Prostate gland (tissue), 2 donors: ENCODE results near the gene MRC1. TPM values are rescaled to one million over a fixed set of nuclear protein-coding genes. Genes with fewer than 3 reads are reported as not detected.

ENCODE experiments used
- DNase-seq: peaks from one replicate; pipeline ENCODE4 v3.0.0-alpha.2; 2019; ENCODE audit warnings: low spot score
- H3K27ac ChIP-seq, 2 donors: fragments of 200-600 bp; sonication (generic); 2 replicates each; pipeline ENCODE4 v1.5.1; 2017 to 2019
- H3K27me3 ChIP-seq: fragments of 200-600 bp; sonication (generic); replicated peaks from 2 replicates; pipeline ENCODE4 v1.5.1; 2019; ENCODE audit not compliant: insufficient read depth
- H3K36me3 ChIP-seq, 2 donors: fragments of 200-600 bp; sonication (generic); 1 replicate in 1 of 2; 2 replicates in 1 of 2; pipeline versions ENCODE4 v1.5.1 to v1.8.1; 2017 to 2019
- H3K4me1 ChIP-seq: fragments of 200-600 bp; sonication (generic); replicated peaks from 2 replicates; pipeline ENCODE4 v1.5.1; 2019
- H3K4me3 ChIP-seq, 2 donors: fragments of 200-600 bp; sonication (generic); 2 replicates each; pipeline ENCODE4 v1.5.1; 2017 to 2019
- H3K9me3 ChIP-seq: fragments of 200-600 bp; sonication (generic); 2 replicates; pipeline ENCODE4 v1.5.1; 2017
- POLR2A ChIP-seq: fragments of 450-650 bp; IDR thresholded peaks from one replicate; pipeline ENCODE4 v1.6.1; 2016; ENCODE audit warnings: antibody characterized with exemption, mild to moderate bottlenecking
- POLR2AphosphoS5 ChIP-seq: sonication (generic); formaldehyde crosslinking; IDR thresholded peaks from one replicate; pipeline ENCODE4 v1.6.1; 2017; ENCODE audit warnings: antibody characterized with exemption
- WGBS: methylation state at CpG from one replicate; pipeline ENCODE4 v1.1.5; 2018; 5-methylcytosine and 5-hydroxymethylcytosine counted together
- intact Hi-C: fragments of 100-400 bp; cut with DNase I; formaldehyde crosslinking; loops from one replicate; pipeline ENCODE4 v1.14.2; 2022
- total RNA-seq, 2 donors: library from RNA; depleted of rRNA; stranded (reverse); fragments of >200 nt; gene quantifications; one replicate each; pipeline ENCODE4 v1.1.0, GENCODE V29; 2016
- TF ChIP-seq, protein P1 (sequence below), 4 experiments: fragments of 200-600 bp in 2 of 4; fragments of 450-650 bp in 2 of 4; sonication (generic) in 2 of 4; IDR thresholded peaks; 1 replicate in 3 of 4; 2 replicates in 1 of 4; pipeline ENCODE4 v1.5.1; 2016 to 2019; ENCODE audit warnings: antibody characterized with exemption in 4 of 4, mild to moderate bottlenecking in 2 of 4, moderate library complexity in 2 of 4

Gene MRC1
- total RNA-seq, 2 donors from 2014 or later: 3.1 to 27.4 TPM

DNA sequence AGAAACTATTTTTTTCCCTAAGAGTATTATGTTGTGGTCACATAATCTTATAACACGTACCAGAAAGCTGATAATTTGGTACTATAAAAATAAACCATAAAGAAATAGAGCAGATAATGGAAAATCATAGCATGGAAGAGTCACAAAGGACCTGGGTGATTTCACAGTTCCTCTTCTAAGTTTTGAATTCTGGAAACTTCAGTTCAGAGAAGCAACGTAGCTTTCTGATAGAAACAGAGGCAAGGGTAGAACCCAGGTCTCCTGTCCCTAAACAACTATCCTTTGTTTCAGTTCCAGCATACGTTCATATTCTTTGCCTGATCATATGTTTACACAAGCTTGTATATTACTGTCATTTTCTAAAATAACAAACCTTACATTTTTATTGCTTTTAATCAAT, 47.9 kb downstream of the MRC1 start:
- no peaks in the 10 kb centered on the region for H3K36me3 ChIP-seq
- no peak overlapping the region for H3K27ac ChIP-seq
- TF ChIP-seq POLR2A: no peak
- TF ChIP-seq, protein P1, sequence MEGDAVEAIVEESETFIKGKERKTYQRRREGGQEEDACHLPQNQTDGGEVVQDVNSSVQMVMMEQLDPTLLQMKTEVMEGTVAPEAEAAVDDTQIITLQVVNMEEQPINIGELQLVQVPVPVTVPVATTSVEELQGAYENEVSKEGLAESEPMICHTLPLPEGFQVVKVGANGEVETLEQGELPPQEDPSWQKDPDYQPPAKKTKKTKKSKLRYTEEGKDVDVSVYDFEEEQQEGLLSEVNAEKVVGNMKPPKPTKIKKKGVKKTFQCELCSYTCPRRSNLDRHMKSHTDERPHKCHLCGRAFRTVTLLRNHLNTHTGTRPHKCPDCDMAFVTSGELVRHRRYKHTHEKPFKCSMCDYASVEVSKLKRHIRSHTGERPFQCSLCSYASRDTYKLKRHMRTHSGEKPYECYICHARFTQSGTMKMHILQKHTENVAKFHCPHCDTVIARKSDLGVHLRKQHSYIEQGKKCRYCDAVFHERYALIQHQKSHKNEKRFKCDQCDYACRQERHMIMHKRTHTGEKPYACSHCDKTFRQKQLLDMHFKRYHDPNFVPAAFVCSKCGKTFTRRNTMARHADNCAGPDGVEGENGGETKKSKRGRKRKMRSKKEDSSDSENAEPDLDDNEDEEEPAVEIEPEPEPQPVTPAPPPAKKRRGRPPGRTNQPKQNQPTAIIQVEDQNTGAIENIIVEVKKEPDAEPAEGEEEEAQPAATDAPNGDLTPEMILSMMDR (IDR thresholded peaks at IDR 0.05): no peak
- TF ChIP-seq POLR2AphosphoS5: no peak
- H3K4me1 ChIP-seq: no peaks in the 10 kb centered on the region
- 49% methylated on average over 3 of the region's 3 CpGs for WGBS
- no peaks in the 10 kb centered on the region for H3K9me3 ChIP-seq
- no peak for DNase-seq
- intact Hi-C loops: no loop called here
- H3K4me3 ChIP-seq: no peak overlapping the region
- H3K27me3 ChIP-seq: no peaks in the 10 kb centered on the region

DNA sequence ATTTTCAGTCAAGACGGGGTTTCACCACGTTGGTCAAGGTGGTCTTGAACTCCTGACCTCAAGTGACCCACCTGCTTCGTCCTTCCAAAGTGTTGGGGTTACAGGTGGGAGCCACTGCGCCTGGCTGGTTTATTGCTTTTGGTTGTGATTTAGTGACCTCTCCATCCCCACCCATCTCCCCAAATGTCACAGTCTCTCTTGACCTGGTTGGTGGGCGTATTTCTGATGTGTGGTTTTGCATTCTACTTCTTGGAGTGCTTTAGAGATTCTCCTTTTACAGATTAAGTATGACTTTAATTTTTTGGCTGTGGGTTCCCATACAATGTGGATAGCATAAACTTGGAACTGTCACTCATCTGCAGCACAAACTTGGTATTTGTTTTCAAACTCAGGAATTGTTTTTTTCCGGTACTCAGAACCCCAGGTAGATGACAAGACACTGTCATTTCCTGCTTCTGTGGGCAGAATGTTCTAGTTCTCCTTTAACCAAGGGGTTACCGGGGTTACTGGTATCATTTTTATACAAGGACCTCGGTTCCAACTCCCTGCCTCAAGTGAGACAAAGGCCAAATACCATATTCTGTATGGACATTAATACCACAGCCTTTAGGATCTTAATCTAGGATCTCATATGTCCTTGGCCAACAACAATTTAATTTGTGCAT, 50.5 kb downstream of the MRC1 start:
- H3K4me1 ChIP-seq: no peaks in the 10 kb centered on the region
- no peak for TF ChIP-seq POLR2AphosphoS5
- TF ChIP-seq, protein P1 (IDR thresholded peaks at IDR 0.05): no peak
- no peak for TF ChIP-seq POLR2A
- no peaks in the 10 kb centered on the region for H3K27me3 ChIP-seq
- intact Hi-C loops: no loop called here
- H3K4me3 ChIP-seq: no peak overlapping the region
- no peaks in the 10 kb centered on the region for H3K36me3 ChIP-seq
- no peak for DNase-seq
- 88% methylated on average over 8 of the region's 8 CpGs for WGBS
- no peak overlapping the region for H3K27ac ChIP-seq
- no peaks in the 10 kb centered on the region for H3K9me3 ChIP-seq

DNA sequence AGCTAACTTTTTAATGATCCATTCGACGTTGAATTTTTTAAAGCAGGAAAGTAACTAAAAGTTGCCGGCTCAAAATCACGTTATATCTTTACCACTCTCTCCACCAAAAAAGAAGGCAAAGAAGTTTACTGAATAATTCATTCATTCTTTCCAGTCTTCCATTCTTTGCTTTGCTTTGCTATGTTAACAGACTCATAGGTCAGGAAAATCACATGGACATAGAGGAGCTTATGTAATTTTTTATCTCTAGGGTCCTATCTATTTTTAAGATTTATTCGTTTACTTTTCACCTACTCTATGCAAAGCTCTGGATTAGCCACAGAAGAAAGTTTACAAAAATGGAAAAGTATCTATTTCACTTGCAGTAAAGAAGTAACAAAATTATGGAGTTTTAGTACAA, 52.6 kb downstream of the MRC1 start:
- DNase-seq: no peak
- Histone ChIP-seq H3K27ac (no peak overlapping the region), H3K4me3 (no peak overlapping the region), H3K4me1 (no peaks in the 10 kb centered on the region), H3K36me3 (no peaks in the 10 kb centered on the region), H3K9me3 (no peaks in the 10 kb centered on the region), H3K27me3 (no peaks in the 10 kb centered on the region)
- intact Hi-C loops: no loop called here
- TF ChIP-seq POLR2A (no peak), POLR2AphosphoS5 (no peak)
- TF ChIP-seq, protein P1 (IDR thresholded peaks at IDR 0.05): no peak
- 77% methylated on average over 5 of the region's 5 CpGs for WGBS

DNA sequence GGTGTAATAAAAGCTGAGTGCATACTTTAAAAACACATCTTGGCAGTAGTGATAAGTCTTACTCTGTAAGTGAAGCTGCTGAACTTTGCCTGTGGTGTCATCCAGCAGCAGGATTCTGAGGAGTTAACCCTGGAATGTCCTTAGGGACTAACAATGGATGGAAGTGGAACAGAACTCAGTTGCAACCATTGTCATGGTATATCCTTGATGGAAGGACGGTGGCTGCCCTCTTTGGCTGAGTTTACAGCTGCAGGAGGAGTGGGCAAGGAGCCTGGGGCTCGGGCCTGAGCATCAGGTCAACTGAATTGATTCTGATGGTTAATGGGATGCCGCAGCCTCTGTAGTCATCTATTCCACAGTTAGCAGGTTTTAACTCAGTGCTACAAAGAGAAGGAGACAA, 56.2 kb downstream of the MRC1 start:
- no peaks in the 10 kb centered on the region for H3K9me3 ChIP-seq
- TF ChIP-seq, protein P1 (IDR thresholded peaks at IDR 0.05): no peak
- no peak for TF ChIP-seq POLR2AphosphoS5
- no peak for TF ChIP-seq POLR2A
- H3K27ac ChIP-seq: no peak overlapping the region
- no peaks in the 10 kb centered on the region for H3K36me3 ChIP-seq
- H3K4me3 ChIP-seq: no peak overlapping the region
- H3K4me1 ChIP-seq: no peaks in the 10 kb centered on the region
- intact Hi-C loops: no loop called here
- 59% methylated on average over 3 of the region's 3 CpGs for WGBS
- H3K27me3 ChIP-seq: no peaks in the 10 kb centered on the region
- no peak for DNase-seq

DNA sequence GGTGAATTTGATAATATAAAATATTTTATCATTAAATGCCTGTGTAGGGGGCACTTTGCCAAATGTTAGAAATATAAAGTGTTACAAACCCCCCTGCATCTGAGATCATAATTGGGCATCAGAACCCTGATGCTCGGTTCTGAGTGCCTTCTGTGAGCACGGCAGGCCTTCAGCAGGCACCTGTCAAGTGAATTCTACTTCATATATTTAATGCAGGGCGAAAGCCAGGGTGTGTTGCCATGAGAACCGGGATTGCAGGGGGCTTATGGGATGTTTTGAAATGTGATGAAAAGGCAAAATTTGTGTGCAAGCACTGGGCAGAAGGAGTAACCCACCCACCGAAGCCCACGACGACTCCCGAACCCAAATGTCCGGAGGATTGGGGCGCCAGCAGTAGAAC, 57.2 kb downstream of the MRC1 start:
- DNase-seq: no peak
- H3K4me3 ChIP-seq: no peak overlapping the region
- no peaks in the 10 kb centered on the region for H3K27me3 ChIP-seq
- 86% methylated on average over 10 of the region's 10 CpGs for WGBS
- intact Hi-C loops: no loop called here
- H3K27ac ChIP-seq: no peak overlapping the region
- H3K9me3 ChIP-seq: no peaks in the 10 kb centered on the region
- TF ChIP-seq POLR2AphosphoS5 (no peak), POLR2A (no peak)
- TF ChIP-seq, protein P1 (IDR thresholded peaks at IDR 0.05): no peak
- no peaks in the 10 kb centered on the region for H3K4me1 ChIP-seq
- no peaks in the 10 kb centered on the region for H3K36me3 ChIP-seq
